ENCODE measurements around the gene ERG28.

ERG28 gene

GRCh38 chr14:75661499-75661814 lies 781 bp upstream of the ERG28 start:
- no peak for TF ChIP-seq CTCF (IDR thresholded peaks at IDR 0.05; ENCODE audit: low read depth, low read length)
- DNase-seq (ENCODE audit: low read depth in 2 of 2): no peak
- H3K4me3 ChIP-seq (replicated peaks in 1 of 2; ENCODE audit: low read depth in 2 of 2, low read length in 2 of 2): peak overlapping the region; percentile 98

- DNase-seq (ENCODE audit: low read depth in 2 of 2): no peak
- peak overlapping the region; percentile 98 for H3K4me3 ChIP-seq (replicated peaks in 1 of 2; ENCODE audit: low read depth in 2 of 2, low read length in 2 of 2)
- no peak for TF ChIP-seq CTCF (IDR thresholded peaks at IDR 0.05; ENCODE audit: low read depth, low read length)
These were observed 442 bp downstream of the ERG28 start for GRCh38 chr14:75660238-75660629.

GRCh38 chr14:75658957-75659356 lies 1.7 kb downstream of the ERG28 start:
- H3K4me3 ChIP-seq (replicated peaks in 1 of 2; ENCODE audit: low read depth in 2 of 2, low read length in 2 of 2): no peak overlapping the region
- no peak for TF ChIP-seq CTCF (IDR thresholded peaks at IDR 0.05; ENCODE audit: low read depth, low read length)
- no peak for DNase-seq (ENCODE audit: low read depth in 2 of 2)

- DNase-seq (ENCODE audit: low read depth in 2 of 2): peak in 1 of 2 donors; percentile 47
- no peak for TF ChIP-seq CTCF (IDR thresholded peaks at IDR 0.05; ENCODE audit: low read depth, low read length)
- no peak overlapping the region for H3K4me3 ChIP-seq (replicated peaks in 1 of 2; ENCODE audit: low read depth in 2 of 2, low read length in 2 of 2)
These were observed 3.3 kb downstream of the ERG28 start for GRCh38 chr14:75657331-75657730.

- no peak overlapping the region for H3K4me3 ChIP-seq (replicated peaks in 1 of 2; ENCODE audit: low read depth in 2 of 2, low read length in 2 of 2)
- TF ChIP-seq CTCF (IDR thresholded peaks at IDR 0.05; ENCODE audit: low read depth, low read length): no peak
- DNase-seq (ENCODE audit: low read depth in 2 of 2): no peak
These were observed 5.4 kb downstream of the ERG28 start for GRCh38 chr14:75655235-75655634.

- DNase-seq (ENCODE audit: low read depth in 2 of 2): peak; percentile 75 to 80
- peak; percentile 94 for TF ChIP-seq CTCF (IDR thresholded peaks at IDR 0.05; ENCODE audit: low read depth, low read length)
These were observed 6.4 kb downstream of the ERG28 start for GRCh38 chr14:75654127-75654732.

GRCh38 chr14:75653563-75653962 lies 7.1 kb downstream of the ERG28 start:
- TF ChIP-seq CTCF (IDR thresholded peaks at IDR 0.05; ENCODE audit: low read depth, low read length): no peak
- no peak for DNase-seq (ENCODE audit: low read depth in 2 of 2)
- no peak overlapping the region for H3K4me3 ChIP-seq (replicated peaks in 1 of 2; ENCODE audit: low read depth in 2 of 2, low read length in 2 of 2)

More at GRCh38 chr14:75654127-75654732, 6.4 kb downstream of the ERG28 start:
- H3K4me3 ChIP-seq (replicated peaks in 1 of 2; ENCODE audit: low read depth in 2 of 2, low read length in 2 of 2): no peak overlapping the region
